Osteoblast (primary cell): ENCODE measurements around the gene APBA2. TPM values are rescaled to one million over a fixed set of nuclear protein-coding genes. Genes with fewer than 3 reads are reported as not detected.
"Not testable (repeated sequence)": the region's sequence is repeated elsewhere in the genome, so short reads cannot be mapped to it uniquely, and the experiment has no call there.

Source experiments
- DNase-seq: peaks from one replicate; pipeline ENCODE4 v3.0.0; 2011; ENCODE audit warnings: low spot score, mixed read lengths; ENCODE audit not compliant: insufficient read length; ENCODE audit errors: missing footprints
- H2AFZ ChIP-seq: 2 replicates; pipeline ENCODE4 v1.6.0; 2011; ENCODE audit warnings: mild to moderate bottlenecking, low read length
- H3K27ac ChIP-seq: 2 replicates; pipeline ENCODE4 v1.5.1; 2011; ENCODE audit warnings: mild to moderate bottlenecking, low read depth, low read length, moderate library complexity
- H3K27me3 ChIP-seq: 2 replicates; pipeline ENCODE4 v1.6.0; 2012; ENCODE audit warnings: mild to moderate bottlenecking, control low read depth, inconsistent platforms, low read length, moderate library complexity; ENCODE audit not compliant: insufficient read depth
- H3K36me3 ChIP-seq: 2 replicates; pipeline ENCODE4 v1.5.1; 2011; ENCODE audit warnings: mild to moderate bottlenecking, low read length, control low read depth, moderate library complexity; ENCODE audit not compliant: insufficient read depth
- H3K4me1 ChIP-seq: 2 replicates; pipeline ENCODE4 v1.5.1; 2011; ENCODE audit warnings: mild to moderate bottlenecking, low read length, control low read depth, moderate library complexity; ENCODE audit not compliant: insufficient read depth
- H3K4me2 ChIP-seq: 2 replicates; pipeline ENCODE4 v1.6.0; 2011; ENCODE audit warnings: mild to moderate bottlenecking, low read length; ENCODE audit not compliant: insufficient read depth
- H3K4me3 ChIP-seq: fragments of 200-600 bp; sonication (generic); 3 replicates; pipeline ENCODE4 v1.5.1; 2012; ENCODE audit warnings: mild to moderate bottlenecking, low read length, inconsistent platforms; ENCODE audit not compliant: insufficient read depth
- H3K79me2 ChIP-seq: 2 replicates; pipeline ENCODE4 v1.6.0; 2012; ENCODE audit warnings: mild to moderate bottlenecking, low read length, control low read depth, inconsistent platforms; ENCODE audit not compliant: insufficient read depth
- H3K9me3 ChIP-seq: 2 replicates; pipeline ENCODE4 v1.5.1; 2011; ENCODE audit warnings: low read depth, low read length, control low read depth
- H4K20me1 ChIP-seq: 2 replicates; pipeline ENCODE4 v1.6.0; 2012; ENCODE audit warnings: mild to moderate bottlenecking, low read length, control low read depth; ENCODE audit not compliant: insufficient read depth
- total RNA-seq: library from RNA; depleted of rRNA; stranded (reverse); fragments of >200 nt; gene quantifications from 2 replicates; pipeline ENCODE4 v1.2.3, GENCODE V29; 2012
- TF ChIP-seq, protein P1 (sequence below): IDR thresholded peaks from 2 replicates; pipeline ENCODE4 v1.5.1; 2011; ENCODE audit warnings: mild to moderate bottlenecking, low read depth, low read length, moderate library complexity; ENCODE audit errors: extremely low read depth

The APBA2 gene
- 6.2 and 8.8 TPM in 2 replicates for total RNA-seq

DNA sequence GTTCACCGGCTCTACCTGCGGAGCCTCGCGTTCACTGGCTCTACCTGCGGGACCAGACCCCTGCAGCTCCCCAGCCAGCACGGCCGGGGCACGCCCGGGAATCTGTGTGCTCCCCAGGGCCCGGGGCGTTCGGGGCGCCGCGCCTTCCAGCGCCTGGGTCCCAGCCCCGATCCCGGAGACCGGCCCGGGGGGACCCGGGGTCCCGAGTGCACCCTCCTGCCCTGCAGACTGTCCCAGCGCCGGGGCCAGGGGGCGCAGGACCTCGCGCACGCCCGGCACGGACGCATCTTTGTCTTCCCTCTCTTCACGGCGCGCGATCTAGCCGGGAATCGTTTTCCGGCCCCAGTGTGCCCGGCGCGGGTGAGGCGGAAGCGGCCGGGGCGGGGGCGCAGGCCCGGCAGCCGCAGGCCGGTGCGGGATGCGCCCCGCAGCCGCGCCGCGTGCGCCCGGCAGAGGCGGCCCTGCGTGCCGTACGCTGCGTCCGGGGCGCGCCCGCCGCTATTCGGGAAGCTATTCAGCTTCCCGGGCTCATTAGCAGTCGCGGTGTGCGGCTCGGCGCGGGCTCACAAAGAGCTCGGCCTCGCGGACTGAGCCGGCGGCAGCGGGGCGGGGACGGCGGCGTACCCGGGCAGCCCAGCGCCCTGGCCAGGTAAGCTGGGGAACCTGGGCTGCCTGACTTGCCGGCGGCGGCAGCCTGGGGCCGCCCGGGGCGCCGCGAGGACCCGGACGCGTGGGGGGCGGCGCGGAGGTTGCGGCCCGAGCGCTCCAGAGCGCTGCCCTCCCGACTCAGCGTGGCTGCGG lies at the start of gene APBA2:
TSS of gene APBA2 (plus strand) at position 345 of the 801 bp plus-strand sequence. CDS start 167,911 bp downstream, outside the sequence.
- H3K36me3 ChIP-seq: no peaks in the 10 kb centered on the region
- H4K20me1 ChIP-seq: peaks cover 3% of the 10 kb centered on the region
- TF ChIP-seq, protein P1, sequence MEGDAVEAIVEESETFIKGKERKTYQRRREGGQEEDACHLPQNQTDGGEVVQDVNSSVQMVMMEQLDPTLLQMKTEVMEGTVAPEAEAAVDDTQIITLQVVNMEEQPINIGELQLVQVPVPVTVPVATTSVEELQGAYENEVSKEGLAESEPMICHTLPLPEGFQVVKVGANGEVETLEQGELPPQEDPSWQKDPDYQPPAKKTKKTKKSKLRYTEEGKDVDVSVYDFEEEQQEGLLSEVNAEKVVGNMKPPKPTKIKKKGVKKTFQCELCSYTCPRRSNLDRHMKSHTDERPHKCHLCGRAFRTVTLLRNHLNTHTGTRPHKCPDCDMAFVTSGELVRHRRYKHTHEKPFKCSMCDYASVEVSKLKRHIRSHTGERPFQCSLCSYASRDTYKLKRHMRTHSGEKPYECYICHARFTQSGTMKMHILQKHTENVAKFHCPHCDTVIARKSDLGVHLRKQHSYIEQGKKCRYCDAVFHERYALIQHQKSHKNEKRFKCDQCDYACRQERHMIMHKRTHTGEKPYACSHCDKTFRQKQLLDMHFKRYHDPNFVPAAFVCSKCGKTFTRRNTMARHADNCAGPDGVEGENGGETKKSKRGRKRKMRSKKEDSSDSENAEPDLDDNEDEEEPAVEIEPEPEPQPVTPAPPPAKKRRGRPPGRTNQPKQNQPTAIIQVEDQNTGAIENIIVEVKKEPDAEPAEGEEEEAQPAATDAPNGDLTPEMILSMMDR: no peak
- H3K4me1 ChIP-seq: no peaks in the 10 kb centered on the region
- H3K9me3 ChIP-seq: no peaks in the 10 kb centered on the region
- H3K4me3 ChIP-seq: peak within 1 kb of the TSS; percentile 65
- H3K79me2 ChIP-seq: no peaks in the 10 kb centered on the region
- H3K27me3 ChIP-seq: peaks cover 9% of the 10 kb centered on the region
- no peak within 1 kb of the TSS for H3K27ac ChIP-seq
- H2AFZ ChIP-seq: peak within 1 kb of the TSS; percentile 59
- peak within 1 kb of the TSS; percentile 67 for H3K4me2 ChIP-seq
- peak; percentile 92 for DNase-seq

DNA sequence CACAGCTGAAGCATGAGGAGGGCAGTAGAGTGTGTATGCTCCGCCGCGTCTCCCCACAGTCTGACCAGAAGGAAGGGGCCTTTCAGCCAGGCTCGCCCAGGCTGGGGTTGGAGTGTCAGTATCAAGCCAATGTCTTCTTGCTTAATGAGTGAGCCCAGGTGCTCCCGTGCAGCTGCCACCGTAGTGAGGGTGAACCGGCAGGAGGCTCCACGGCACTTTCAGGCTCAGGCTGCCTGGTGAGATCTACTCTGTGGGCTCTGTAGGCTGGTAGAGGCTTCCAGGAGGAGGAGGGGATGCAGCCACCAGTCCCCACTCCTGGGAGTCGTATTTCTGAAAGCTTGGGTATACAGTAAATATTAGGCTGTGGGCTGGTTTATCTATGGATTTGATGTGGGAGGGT lies 45.5 kb upstream of the APBA2 start:
- H3K4me2 ChIP-seq, H3K27me3 ChIP-seq, H4K20me1 ChIP-seq, H2AFZ ChIP-seq, H3K79me2 ChIP-seq, DNase-seq, H3K4me1 ChIP-seq, H3K36me3 ChIP-seq, H3K9me3 ChIP-seq, H3K27ac ChIP-seq, H3K4me3 ChIP-seq: not testable (repeated sequence)

DNA sequence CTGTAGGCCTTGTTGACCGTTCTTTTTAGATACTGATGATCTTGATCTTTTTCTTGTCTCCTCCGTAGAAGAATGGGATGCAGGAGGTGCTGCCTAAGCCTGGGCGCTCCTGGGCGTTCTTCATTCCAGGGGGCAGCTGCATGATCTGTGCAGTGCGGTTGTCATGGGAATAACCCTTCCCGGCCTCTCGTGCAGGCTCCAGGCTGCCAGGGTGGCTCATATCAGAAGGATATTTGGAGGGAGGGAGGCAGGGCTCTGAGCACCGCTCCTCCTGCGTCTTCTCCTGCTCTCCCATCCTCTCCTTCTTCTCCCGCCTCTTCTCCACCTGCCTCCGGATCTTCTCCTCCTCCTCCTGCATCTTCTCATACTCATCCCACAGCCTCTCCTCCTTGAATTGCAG lies 43.6 kb upstream of the APBA2 start:
- H3K4me2 ChIP-seq, H3K4me1 ChIP-seq: not testable (repeated sequence)

DNA sequence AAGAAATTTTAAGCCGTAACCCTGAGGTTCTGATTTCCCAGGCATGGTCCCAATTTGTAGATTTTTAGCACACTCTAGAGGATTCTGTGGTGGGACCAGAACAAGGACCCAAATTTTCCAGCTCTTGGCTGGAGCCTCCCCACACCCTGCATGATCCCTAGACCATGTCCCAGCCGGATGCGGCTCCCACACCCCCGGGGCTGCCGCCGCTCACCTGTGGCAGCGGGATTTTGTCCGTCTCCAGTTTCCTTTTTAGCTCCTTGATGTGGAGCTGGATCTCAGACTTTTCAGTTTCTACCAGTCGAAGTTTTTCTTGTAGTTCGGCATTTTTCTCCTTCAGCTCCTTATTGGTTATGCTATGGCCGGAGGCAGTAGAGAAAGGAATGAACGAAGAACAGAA lies 42.3 kb upstream of the APBA2 start:
- H3K27me3 ChIP-seq, H2AFZ ChIP-seq, H3K36me3 ChIP-seq, H3K27ac ChIP-seq, H3K79me2 ChIP-seq, H3K9me3 ChIP-seq, H4K20me1 ChIP-seq, H3K4me1 ChIP-seq, DNase-seq, H3K4me3 ChIP-seq, H3K4me2 ChIP-seq: not testable (repeated sequence)

More for the DNA sequence above, 43.6 kb upstream of the APBA2 start:
- not testable (repeated sequence) for H2AFZ ChIP-seq, H3K27ac ChIP-seq, H3K9me3 ChIP-seq, H3K4me3 ChIP-seq, H3K36me3 ChIP-seq, H3K79me2 ChIP-seq, H3K27me3 ChIP-seq, H4K20me1 ChIP-seq
- DNase-seq: peak; percentile 37

DNA sequence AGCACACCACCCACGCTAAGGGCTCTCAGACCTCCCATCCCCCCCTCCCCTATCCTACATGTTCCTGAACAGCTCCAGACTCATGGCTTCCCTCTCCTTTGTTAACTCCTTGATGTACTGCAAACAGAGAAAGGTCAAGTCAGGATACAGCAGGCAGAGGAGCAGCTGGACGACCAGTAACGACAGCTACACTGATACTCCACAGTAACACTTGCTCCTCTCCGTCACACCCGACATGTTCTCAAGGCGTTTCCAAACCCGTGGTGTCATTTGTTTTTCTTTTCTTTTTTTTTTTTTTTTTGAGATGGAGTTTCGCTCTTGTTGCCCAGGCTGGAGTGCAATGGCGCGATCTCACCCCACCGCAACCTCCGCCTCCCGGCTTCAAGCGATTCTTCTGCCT lies 41.6 kb upstream of the APBA2 start:
- peak; percentile 51 for DNase-seq
- H3K9me3 ChIP-seq, H3K4me1 ChIP-seq, H2AFZ ChIP-seq, H3K4me3 ChIP-seq, H3K79me2 ChIP-seq, H3K36me3 ChIP-seq, H3K4me2 ChIP-seq, H3K27me3 ChIP-seq, H3K27ac ChIP-seq, H4K20me1 ChIP-seq: not testable (repeated sequence)

DNA sequence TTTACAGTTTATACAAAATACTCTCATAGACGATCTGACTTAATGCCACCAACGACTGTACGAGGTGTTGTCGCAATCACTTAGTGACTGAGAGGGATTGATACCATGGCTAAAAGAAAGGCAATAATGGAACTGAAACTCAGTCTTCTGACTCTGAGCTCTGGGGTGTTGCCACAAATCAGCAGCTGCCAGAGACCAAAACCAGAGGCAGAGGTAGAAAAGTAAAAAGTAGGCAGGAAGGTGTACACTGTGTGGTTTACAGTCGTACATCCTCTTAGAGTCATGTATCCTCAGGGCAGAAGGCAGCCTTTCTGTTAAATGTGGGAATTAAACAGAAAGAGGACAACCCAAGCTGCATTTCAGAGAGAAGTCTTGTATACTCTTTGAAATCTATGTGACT lies 38.5 kb upstream of the APBA2 start:
- not testable (repeated sequence) for H3K4me3 ChIP-seq, H4K20me1 ChIP-seq, H3K27me3 ChIP-seq, H3K79me2 ChIP-seq, H3K36me3 ChIP-seq, DNase-seq, H3K9me3 ChIP-seq, H3K4me1 ChIP-seq, H3K4me2 ChIP-seq, H3K27ac ChIP-seq, H2AFZ ChIP-seq

DNA sequence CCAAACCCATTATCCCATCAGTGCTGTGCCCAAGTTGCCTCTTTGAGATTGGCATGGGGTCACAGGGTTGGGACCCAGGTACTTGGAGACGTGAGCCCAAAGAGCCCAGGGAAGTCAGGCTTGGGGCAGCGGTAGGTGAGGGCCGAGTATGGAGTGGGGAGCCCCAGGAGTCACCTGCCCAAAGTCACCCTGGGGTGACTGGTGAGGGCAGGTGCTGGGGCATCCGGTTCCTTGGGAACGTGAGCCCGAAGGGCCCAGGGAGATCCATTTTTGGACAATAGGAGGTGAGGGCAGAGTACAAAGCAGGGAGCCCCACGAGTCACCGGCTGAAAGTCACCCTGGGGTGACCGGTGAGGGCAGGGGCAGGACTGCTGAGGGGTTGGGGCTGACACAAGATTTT lies 37.8 kb upstream of the APBA2 start:
- H3K36me3 ChIP-seq, H4K20me1 ChIP-seq, H3K4me1 ChIP-seq, DNase-seq, H3K4me2 ChIP-seq, H3K27me3 ChIP-seq, H3K79me2 ChIP-seq, H3K9me3 ChIP-seq, H3K27ac ChIP-seq, H3K4me3 ChIP-seq, H2AFZ ChIP-seq: not testable (repeated sequence)

DNA sequence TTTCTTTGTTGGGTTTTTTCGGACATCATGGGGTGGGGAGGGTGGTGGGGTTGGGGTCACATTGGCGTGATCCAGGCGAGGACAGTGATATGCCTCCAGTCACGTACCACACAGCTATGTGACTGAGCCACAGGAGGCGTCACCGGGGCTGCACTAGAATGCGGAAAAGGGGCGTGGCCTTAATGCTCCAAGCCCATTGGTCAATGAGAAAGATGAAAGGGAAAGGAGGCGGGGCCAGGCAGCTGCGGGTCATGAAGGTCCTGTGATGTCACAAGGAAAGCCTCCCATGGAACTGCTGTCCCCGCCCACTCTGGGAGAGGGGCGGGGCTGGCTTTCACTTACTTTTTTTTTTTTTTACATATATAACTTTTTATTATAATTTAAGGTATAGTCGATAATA lies 37.3 kb upstream of the APBA2 start, which contains the start of gene GOLGA6L7:
TSS of gene GOLGA6L7 (minus strand) at position 124 of the 400 bp plus-strand sequence. CDS start at position 29, 95 bp downstream.
- H3K9me3 ChIP-seq, H3K27me3 ChIP-seq, H2AFZ ChIP-seq, H3K4me1 ChIP-seq, H3K4me2 ChIP-seq, H3K4me3 ChIP-seq, H3K36me3 ChIP-seq, H3K27ac ChIP-seq, H4K20me1 ChIP-seq, H3K79me2 ChIP-seq: not testable (repeated sequence)
- peak; percentile 39 for DNase-seq
